Measurements from ENCODE around the gene ZNF780A.

GRCh38 chr19:40056505-40056904 lies 34.2 kb downstream of the ZNF780A start:
- TF ChIP-seq CTCF (IDR thresholded peaks at IDR 0.05), result no peak
- no peak for TF ChIP-seq POLR2A (IDR thresholded peaks at IDR 0.05)
